ENCODE measurements around the gene FAM228A.
"Not testable (repeated sequence)": the region's sequence is repeated elsewhere in the genome, so short reads cannot be mapped to it uniquely, and the experiment has no call there.

The FAM228A gene

GRCh38 chr2:24174851-24175277 lies at the start of gene FAM228A:
Gene FAM228A, plus strand, starts transcription at chr2:24175053. Its CDS starts 428 bp downstream, at chr2:24175481.
- no peak for FAIRE-seq

DNA sequence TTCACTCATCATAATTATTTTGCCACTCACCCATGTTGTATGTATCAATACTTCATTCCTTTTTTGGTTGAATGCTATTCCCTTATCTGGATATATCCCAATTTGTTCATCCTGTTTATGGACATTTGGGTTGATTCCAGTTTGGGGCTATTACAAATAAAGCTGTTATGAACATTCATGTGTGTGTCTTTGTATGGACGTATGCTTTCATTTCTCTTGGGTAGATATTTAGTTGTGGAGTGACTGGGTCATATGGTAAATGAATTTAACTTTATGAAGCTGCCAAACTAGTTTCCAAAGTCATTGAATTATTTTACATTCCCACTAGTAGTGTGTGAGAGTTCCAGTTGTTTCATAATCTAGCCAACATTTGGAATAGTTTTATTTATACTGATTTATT lies 48.9 kb upstream of the FAM228A start:
- no peak for FAIRE-seq

- no peak for FAIRE-seq
Observed at GRCh38 chr2:24132543-24132942, 42.3 kb upstream of the FAM228A start.

DNA sequence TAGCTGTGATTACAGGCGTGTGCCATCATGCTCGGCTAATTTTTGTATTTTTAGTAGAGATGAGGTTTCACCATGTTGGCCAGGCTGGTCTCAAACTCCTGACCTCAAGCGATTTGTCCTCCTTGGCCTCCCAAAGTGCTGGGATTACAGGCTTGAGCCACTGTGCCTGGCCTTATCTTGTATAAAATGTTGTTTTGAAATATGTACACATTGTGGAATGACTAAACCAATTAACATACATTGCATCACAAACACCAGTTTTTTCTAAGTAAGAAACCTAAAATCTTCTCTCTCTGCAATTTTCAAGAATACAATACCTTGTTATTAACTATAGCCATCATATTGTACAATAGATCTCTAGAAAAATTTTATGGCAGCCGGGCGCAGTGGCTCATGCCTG lies 34.5 kb upstream of the FAM228A start:
- FAIRE-seq = not testable (repeated sequence)

DNA sequence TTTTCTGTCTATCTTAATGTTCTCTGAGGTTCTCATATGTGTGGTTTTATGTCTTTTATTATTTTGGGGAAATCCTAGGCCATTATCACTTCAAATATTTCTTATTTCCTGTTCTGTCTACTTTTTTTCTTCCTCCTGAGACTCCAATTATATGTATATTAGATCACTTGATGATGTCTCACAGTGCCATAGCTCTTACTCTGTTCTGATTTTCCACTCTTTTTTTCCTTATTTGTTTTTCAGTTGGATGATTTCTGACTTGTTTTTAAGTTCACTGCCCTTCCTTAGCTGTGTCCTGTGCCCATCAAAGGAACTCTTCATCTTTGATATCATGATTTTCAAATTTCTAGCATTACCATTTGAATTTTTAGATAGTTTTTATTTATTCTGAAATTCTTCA lies 27.5 kb upstream of the FAM228A start:
- no peak for FAIRE-seq

GRCh38 chr2:24152413-24153197 lies 22.2 kb upstream of the FAM228A start:
- no peak for FAIRE-seq

DNA sequence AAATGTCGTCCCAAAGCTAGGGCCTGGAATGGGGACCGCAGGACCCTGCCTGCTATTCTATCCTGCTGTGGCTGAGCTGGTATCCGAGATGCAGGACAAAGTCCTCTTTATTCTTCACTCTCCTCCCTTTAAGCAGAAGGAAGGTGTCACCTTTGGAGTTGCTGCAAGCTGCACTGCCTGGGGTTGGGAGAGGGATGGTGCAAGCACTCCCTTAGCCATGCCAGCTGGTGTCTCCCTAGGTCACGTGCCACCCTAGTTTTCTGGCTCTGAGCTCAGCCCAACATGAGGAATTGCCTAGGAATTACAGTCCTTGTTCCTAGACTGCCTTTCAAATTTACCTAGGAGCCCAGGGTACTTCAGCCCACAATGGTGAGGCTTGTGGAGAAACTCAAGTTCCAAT lies 21.4 kb upstream of the FAM228A start:
- FAIRE-seq = no peak

- FAIRE-seq = no peak
Observed at GRCh38 chr2:24158131-24158530, 16.7 kb upstream of the FAM228A start.

- no peak for FAIRE-seq
Observed at GRCh38 chr2:24159708-24160107, 15.1 kb upstream of the FAM228A start.

DNA sequence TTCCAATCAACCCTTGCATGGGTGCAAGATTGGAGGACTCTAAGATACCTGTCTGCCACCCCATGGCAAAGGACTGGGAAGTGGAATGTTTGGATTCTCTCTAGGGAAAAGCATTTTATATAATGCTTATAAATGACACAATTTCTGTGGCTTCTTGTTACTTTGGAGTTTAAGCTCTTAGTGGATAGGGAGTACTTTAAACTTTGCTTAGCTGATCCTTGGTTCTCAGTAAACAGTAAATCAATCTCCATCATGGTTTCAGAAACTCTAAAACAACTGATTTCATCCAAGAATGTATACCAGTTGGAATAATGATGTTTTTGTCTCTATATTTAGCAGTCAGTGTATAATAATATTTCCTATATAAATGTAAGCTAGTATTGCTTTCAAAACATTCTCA lies 14.1 kb upstream of the FAM228A start:
- FAIRE-seq = no peak

- no peak for FAIRE-seq
Observed at GRCh38 chr2:24162494-24162893, 12.4 kb upstream of the FAM228A start.

DNA sequence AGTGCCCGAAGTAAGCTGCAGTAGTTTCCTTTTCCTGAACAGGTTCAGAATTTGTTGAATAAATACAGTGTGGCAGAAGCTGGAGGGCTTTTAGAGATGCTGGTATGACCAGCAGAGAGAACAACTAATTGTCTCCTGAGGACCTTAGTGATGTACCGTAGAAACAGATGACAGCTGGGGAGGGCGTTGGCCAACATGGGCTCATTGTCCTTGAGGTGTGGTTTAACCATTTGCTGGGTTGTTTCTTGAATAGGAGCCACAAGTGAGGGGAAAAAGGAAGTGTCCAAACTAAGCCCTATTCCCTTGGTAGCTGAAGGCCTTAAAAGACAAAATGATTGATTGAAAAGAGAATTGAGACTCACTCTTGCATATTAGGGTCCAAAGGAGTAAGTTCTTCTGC lies 11.7 kb upstream of the FAM228A start:
- FAIRE-seq = no peak

DNA sequence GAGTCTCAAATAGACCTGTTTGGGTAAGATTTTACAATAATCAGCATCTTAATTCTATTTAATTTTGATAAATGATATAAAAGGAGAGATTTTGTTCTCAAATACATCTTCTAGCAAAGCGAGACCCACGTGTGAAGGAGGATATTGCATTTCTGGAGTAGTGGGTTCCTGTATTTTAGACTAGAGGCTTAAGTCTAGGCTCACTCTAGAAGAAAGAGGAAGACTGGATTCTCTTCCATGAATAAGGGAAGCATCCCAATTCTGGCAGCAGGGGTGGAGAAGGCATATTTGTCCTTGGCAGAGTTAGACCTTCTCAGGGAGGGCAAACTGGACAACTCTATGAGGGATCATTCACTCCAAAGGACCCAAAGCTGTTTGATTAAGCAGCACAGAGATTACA lies 11.3 kb upstream of the FAM228A start:
- no peak for FAIRE-seq

DNA sequence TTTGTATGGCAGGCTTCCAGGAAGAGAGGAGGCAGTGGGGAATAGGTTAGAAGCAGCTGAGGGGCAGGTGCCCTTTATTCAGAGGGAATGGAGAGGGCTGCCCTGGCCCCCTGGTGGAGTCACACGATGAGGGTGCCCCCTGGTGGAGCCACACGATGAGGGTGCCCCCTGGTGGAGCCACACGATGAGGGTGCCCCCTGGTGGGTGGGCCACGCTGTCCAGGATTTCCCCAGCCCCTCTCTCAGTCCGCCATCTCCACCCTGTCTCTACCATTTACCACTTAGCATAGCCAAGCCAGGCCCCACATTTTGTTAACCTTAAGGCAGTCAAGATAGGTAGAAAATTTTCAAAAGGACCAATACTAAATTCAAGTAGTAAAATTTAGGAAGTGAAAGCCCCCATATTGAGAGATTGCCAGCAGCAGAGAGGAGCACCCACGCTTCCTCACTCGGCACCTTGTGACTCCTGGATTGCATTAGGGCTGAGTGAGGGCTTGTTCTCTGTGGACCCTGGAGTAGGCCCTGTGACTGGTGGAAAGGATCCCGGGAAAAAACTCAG lies 10.4 kb upstream of the FAM228A start:
- FAIRE-seq = no peak

DNA sequence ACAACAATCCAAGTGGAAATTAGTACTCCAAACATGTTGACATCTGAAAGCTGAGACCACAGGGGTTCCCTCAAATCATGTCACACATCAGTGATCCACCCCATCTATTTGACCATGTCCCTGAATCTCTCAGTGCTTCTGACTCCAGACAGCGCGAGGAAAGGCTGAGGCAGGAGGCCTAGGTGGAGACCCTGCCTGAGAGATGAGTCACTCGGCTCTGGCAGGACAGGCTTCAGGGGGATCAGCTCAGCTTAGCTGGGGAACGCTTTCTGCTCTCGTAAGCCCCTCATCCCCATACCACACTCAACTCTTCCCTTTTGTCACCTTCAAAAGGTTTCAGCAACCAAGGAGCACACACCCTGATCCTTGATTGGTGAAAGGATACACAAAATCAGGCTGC lies 5.8 kb upstream of the FAM228A start:
- FAIRE-seq = no peak

- FAIRE-seq = no peak
Observed at GRCh38 chr2:24175631-24176187, 856 bp downstream of the FAM228A start.

GRCh38 chr2:24176326-24176725 lies 1.5 kb downstream of the FAM228A start:
- no peak for FAIRE-seq

- no peak for FAIRE-seq
Observed at GRCh38 chr2:24179683-24180082, 4.8 kb downstream of the FAM228A start.

GRCh38 chr2:24181849-24182248 lies 7.0 kb downstream of the FAM228A start:
- FAIRE-seq = no peak

GRCh38 chr2:24182507-24182906 lies 7.7 kb downstream of the FAM228A start:
- FAIRE-seq = no peak

GRCh38 chr2:24183366-24184069 lies 8.7 kb downstream of the FAM228A start:
- FAIRE-seq = no peak

DNA sequence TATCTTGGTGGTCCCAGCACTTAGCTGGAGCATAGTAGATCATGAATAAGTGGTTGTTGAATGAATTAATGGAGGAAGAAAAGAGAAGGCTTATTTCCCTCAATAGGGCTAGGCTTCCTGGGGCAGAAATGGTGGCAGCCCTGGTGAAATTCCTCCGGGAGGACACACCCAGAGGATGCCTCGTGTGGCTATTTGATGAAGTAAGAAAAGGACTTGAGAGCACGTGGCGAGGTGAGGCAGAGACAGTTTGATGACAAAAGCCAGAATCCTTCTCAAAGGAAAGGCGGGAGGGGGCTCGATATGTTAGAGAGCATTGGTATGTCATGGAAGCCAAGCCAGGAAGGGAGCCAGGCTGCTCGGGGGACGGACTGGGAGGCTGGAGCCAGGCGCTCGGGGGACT lies 14.7 kb downstream of the FAM228A start:
- no peak for FAIRE-seq

DNA sequence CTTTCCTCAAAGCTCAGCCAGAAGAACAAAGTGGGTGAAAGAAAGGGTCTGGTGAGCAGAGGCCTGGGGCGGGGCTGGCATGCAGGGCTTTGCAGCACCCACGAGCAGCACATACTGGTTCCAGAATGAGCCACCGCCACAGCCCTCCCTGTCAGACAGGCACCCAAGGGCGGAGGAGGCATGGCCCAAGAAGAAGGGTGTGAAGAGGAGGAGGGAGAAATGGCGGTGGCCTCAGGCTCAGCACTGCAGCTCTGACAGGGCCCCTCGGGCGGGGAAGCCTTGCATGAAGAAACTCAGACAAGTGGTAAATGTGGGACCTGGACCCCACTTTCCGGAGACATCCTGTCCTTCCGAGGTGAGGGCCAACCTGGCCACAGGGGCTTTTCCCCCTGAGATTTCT lies 15.7 kb downstream of the FAM228A start:
- FAIRE-seq = no peak

GRCh38 chr2:24191156-24191555 lies 16.3 kb downstream of the FAM228A start:
- FAIRE-seq = no peak

Data from colon (tissue), 2 donors.